Hematopoietic multipotent progenitor cell treated with erythropoietin and hydrocortisone succinate and interleukin-3 and kit ligand, for 17 days (in vitro differentiated cells): ENCODE measurements around the gene CBX6.
"Not testable (repeated sequence)": the region's sequence is repeated elsewhere in the genome, so short reads cannot be mapped to it uniquely, and the experiment has no call there.

Experiments
- DNase-seq: peaks from one replicate; pipeline ENCODE4 v3.0.0-alpha.2; 2015; ENCODE audit warnings: low spot score

CBX6 gene

GRCh38 chr22:38861170-38861876 lies 10.7 kb downstream of the CBX6 start:
- DNase-seq, result no peak

DNA sequence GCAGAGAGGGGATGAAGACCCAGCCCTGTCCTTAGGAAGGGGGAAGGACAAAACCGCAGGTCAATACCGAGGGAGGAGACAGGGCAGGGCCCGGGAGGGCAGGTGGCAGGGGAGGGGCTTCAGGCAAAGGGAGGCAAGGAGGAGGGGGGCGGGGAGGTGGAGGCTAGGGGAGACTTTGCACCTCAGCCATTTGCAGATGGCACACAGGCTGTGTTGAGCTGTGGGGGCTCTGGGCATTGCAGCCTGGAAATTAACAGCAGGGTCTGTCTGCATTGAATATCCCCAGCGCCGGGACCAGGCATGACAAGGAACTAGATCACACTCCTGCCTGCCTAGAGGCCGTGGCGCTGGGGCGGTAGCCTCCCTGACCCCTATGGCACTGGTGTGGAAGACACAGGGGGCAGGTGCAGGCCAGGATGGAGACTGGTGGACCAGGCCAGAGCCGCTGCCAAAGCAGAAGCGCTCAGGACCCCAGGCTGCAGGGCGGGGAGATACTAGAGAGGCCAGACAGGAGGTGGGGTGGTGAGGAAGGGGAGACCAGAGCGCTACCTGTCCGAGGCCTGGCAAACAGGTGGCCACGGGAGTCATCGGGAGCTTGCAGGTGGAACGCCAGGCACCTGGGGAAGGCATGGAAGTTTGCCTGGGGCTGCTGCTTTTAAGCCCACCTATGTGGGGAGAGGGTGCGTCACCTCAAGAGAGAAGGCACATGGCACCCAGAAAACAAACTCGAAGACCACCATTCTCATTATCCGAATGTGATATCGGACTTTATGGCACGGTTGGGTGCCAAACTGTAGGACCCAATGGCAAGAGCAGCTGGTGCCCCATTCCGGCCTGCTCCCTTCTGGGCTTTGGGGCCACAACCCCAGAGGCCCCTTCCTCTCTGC lies 11.5 kb downstream of the CBX6 start:
- DNase-seq, result no peak

GRCh38 chr22:38859581-38860282 lies 12.3 kb downstream of the CBX6 start:
- no peak for DNase-seq

DNA sequence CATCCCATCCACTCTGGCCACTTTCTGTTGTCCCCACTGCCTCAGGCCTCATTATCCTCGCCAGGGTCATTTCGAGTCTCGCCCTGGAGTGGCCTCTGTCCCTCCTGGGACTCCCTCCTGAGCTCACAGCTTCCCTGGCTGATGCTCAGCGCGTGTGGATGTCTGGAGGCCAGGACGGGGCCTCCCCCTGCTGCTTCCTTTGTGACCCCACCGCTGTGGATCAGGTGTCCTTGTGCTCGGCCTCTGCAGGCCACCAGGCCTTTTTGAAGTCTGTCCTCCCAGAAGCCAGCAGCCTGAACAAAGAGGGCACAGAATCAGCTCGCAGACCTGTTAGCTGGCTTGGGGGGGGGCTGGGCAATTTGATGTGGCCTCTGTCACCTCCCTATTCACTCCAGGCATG lies 13.5 kb downstream of the CBX6 start:
- no peak for DNase-seq

GRCh38 chr22:38854476-38854875 lies 17.5 kb downstream of the CBX6 start:
- DNase-seq, result not testable (repeated sequence)

- not testable (repeated sequence) for DNase-seq
These were observed 18.1 kb downstream of the CBX6 start for GRCh38 chr22:38853883-38854282.

- DNase-seq, result no peak
These were observed 18.8 kb downstream of the CBX6 start for GRCh38 chr22:38853196-38853651.

- DNase-seq, result no peak
These were observed 19.5 kb downstream of the CBX6 start for GRCh38 chr22:38852522-38852921.

GRCh38 chr22:38850941-38851849 lies 20.8 kb downstream of the CBX6 start:
- no peak for DNase-seq

DNA sequence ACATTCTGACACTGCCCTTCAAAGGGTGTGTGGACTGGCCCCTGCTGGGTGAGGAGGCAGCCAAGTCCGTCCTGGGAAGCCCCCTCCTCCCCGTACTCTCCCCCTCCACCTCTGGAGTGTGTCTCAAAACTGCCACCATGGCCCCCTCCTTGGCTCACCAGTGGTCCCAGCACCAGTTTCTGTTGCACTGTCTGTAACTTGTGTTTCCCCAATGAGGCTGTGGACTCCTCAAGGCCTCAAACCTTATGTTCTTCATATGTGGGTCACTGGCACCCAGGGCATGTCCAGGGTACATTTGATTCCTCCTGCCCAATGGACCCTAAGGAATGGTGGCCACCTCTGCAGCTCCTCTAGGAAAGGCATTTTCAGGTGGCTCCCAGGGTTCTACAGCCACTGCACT lies 21.6 kb downstream of the CBX6 start:
- DNase-seq, result no peak

DNA sequence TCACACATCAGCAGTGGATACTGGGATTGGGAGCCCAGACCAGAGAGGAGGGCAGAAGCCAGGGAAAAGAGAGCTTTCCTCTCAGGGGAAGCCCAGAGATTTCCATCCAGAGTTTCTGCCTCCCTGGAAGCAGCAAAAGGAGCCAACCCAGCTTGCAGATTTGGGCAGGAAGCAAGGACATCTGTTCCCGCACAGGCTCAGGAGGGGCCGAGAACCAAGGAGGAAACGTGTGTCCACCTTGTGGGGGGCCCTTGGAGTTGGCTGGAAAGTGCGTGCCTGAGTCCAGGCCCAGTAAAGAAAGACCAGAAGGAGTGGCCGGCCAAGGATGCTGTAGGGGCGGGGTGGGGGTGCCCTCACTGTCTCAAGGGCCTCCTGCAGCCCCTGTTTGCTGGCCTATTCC lies 22.2 kb downstream of the CBX6 start:
- DNase-seq, result no peak

DNA sequence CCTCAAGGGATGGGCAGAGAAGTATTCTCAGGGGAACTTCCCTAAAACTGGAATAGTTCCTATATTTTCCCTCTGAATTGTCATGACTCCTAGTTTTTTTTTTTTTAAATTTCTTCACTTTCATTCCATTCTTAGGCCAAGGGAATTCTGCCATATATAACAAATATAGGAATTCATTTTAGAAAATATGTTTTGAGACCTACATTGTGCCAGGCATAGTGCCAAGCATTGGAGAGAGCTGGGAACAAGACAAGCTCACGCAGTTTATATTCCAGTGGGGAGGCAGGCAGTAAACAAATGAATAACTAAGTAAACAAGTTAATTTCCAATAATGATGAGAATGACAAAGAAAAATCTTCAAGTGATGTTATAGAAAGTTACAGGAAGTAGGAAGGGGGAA lies 25.6 kb downstream of the CBX6 start:
- no peak for DNase-seq

- no peak for DNase-seq
These were observed 26.8 kb downstream of the CBX6 start for GRCh38 chr22:38845004-38845740.

DNA sequence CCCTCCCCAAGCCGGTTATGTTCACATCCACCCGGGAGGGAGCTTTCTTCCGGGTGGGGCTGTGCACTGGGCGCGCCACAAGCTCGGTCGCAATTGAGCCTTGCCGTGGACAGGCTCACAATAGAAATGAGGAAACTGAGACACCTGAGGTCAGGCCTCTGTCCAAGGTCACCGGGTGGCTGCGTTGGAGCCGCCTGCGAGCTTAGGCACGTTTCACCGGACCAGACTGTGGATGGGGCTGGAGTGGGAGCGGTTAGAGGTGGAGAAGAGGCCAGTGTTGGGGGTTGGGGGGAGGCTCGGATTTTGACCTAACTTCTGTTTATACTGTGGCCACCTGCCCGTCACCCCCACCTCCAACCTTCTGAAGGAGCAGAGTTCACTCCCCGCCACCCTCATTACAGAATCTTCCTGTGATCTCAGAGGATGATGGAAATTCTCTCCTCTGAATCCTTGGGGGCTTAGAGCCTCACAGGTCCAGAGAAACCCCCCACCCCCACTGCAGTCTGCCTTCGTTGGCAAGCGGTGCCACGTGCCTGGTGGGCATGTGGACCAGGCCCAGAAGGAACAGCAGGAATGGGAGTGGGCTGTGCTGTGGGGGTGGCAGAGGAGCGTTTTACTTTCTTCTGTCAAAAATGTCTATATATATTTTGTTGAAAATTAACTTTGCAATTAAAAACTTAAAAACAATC lies 27.6 kb downstream of the CBX6 start:
- no peak for DNase-seq

- DNase-seq, result no peak
These were observed 28.2 kb downstream of the CBX6 start, which contains the start of gene NPTXR for GRCh38 chr22:38843657-38844314. Gene NPTXR, minus strand, starts transcription at chr22:38844028.

DNA sequence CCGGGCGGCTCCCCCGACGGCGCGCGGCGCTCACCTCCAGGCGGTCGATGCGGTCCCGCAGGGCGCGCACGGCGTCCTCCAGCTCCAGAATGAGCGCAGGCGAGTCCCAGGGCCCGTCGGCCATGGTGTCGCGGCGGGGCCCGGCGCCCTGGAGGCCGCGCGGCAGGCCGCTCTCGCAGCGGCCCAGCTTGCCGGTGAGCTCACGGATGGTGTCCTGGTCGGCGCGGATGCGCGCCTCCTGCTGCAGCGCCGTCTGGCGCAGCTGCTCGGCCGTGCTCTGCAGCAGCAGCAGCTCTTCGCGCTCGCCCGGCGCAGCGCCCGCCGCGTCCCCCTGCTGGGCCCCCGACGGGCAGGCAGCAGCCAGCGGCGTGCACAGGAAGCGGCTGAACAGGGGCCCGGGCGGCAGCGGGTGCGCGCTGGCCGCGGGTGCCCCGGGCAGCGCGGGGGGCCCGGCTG lies 28.8 kb downstream of the CBX6 start:
- DNase-seq, result no peak

DNA sequence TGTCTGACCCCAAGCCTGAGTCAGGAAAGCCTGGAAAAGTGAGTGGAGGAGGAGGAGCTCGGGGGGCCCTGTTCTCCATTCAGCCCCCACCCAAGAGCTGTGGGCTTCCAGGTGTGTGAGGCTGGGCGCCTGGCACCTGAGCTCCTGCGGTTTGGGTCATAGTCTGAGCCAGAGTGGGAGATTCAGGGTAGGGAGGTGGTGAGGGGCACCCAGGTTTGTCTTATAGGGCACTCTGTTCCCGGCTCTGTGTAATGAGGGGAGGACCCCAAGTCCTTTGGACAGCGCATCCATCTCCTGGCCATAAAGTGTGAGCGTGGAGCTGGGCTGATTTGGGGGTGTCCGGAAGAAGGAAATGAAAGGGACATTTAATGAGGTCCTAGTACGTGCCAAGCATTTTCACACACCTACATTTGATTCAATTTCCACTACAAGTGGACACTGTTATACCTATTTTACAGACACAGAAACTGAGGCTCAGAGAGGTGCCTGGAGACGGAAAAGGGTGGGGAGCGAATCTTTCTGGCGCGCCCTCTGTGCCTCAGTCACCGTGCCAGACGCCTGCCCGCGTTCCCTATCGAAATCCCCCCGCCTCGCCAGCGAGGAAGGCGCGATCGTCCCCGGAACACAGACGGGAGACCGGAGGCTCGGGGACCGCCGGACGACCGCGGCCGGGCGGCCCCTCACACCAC lies 29.4 kb downstream of the CBX6 start:
- DNase-seq, result no peak

GRCh38 chr22:38841635-38842034 lies 30.4 kb downstream of the CBX6 start:
- no peak for DNase-seq

DNA sequence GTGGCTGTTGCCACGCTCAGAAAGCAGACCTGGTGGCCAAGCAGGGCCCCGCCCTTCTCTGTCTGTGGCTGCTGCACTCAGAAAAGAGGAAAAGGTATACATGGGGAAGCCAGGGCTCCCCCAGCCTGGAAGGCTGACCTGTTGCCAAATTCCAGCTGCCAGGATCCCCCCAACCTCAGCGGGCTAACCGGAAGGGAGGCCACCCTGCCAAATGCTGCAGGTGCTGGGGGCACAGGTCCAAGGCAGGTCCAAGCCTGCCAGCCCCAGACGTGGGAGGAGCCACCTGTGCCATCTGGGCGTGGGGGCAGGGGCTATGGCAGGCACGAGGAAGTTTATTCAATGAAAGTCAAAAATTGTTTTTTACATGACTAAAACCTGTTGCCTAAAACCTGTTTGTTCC lies 30.8 kb downstream of the CBX6 start:
- DNase-seq, result no peak
